ENCODE results near the gene GALNT4. TPM values are rescaled to one million over a fixed set of nuclear protein-coding genes. Genes with fewer than 3 reads are reported as not detected.
A peak's percentile ranks its signal among the peaks of the same experiment; 100 is the strongest.

The GALNT4 gene
- total RNA-seq, 1 donor: 12.1 TPM

DNA sequence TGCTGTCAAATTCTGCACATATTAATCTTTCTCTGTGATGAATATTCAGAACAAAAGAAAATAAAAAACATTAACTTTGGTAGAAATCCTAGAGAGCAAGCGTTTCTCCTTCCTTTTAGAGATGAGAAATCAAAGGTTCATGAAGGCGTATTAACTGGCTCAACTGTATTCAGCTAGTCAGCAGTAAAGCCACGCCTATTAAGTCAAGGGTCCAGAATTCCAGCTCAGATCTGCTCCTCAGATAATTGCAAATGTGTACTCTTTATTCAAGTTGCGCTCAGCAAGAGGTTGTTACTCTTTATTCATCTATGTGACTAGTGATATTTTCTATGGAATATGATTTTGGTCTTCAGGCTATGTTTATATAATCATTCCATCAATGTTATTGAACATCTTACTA lies 14.3 kb upstream of the GALNT4 start:
- no peak overlapping the region for H3K4me3 ChIP-seq (ENCODE audit: low read depth, low read length)
- TF ChIP-seq, protein P1, sequence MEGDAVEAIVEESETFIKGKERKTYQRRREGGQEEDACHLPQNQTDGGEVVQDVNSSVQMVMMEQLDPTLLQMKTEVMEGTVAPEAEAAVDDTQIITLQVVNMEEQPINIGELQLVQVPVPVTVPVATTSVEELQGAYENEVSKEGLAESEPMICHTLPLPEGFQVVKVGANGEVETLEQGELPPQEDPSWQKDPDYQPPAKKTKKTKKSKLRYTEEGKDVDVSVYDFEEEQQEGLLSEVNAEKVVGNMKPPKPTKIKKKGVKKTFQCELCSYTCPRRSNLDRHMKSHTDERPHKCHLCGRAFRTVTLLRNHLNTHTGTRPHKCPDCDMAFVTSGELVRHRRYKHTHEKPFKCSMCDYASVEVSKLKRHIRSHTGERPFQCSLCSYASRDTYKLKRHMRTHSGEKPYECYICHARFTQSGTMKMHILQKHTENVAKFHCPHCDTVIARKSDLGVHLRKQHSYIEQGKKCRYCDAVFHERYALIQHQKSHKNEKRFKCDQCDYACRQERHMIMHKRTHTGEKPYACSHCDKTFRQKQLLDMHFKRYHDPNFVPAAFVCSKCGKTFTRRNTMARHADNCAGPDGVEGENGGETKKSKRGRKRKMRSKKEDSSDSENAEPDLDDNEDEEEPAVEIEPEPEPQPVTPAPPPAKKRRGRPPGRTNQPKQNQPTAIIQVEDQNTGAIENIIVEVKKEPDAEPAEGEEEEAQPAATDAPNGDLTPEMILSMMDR (IDR thresholded peaks at IDR 0.05; ENCODE audit: insufficient read depth, low read length): no peak
- DNase-seq (ENCODE audit: low read depth): no peak

DNA sequence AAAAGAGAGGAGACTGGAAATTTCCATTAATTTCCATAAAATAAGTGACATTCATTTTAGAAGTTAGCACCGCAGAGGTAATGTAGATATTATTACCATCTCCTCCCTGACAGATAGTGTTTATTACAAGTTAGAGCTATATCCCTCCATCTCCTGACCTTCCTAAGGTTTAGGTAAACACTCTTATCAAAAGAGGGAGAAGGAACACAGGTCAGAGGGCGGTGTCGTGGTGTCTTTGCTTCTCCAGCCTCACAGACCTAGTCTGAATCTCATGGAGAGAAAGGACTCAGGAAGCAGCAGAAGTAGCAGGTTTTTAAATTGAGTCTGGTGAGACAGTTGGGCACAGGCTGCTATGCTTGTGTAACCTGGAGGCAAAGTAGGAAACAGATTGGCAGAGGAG lies 12.8 kb upstream of the GALNT4 start:
- no peak overlapping the region for H3K4me3 ChIP-seq (ENCODE audit: low read depth, low read length)
- TF ChIP-seq, protein P1 (IDR thresholded peaks at IDR 0.05; ENCODE audit: insufficient read depth, low read length): no peak
- no peak for DNase-seq (ENCODE audit: low read depth)

DNA sequence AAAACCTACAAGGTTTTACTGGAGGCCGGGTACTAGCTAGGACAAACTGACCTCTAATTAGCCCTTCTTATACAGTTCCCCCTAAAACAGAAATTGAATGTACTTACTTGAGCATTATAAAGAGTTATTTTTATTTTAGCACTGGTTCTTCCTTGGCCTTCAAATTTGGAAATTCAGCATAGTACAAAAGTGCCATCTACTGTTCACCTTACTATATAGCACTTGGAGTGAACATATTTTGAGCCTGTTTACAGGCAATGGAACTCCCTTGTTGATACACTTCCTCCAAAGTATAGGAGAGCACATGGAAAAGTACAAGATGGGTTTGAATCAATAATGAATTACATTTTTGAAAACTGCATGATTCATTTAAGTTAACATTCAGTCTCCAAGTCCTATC lies 5.1 kb upstream of the GALNT4 start:
- TF ChIP-seq, protein P1 (IDR thresholded peaks at IDR 0.05; ENCODE audit: insufficient read depth, low read length): peak; percentile 77
- H3K4me3 ChIP-seq (ENCODE audit: low read depth, low read length): no peak overlapping the region
- DNase-seq (ENCODE audit: low read depth): peak; percentile 79

DNA sequence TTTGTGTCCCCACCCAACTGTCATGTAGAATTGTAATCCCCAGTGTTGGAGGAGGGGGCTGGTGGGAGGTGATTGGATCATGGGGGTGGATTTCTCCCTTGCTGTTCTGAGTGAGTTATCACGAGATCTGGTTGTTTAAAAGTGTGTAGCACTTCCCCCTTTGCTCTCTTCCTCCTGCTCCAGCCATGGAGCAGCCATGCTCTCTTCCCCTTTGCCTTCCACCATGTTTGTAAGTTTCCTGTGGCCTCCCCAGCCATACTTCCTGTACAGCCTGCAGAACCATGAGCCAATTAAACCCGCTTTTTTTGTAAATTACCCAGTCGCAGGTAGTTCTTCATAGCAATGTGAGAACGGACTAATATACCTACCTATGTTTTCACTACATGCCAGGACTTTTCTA lies 3.8 kb upstream of the GALNT4 start:
- TF ChIP-seq, protein P1 (IDR thresholded peaks at IDR 0.05; ENCODE audit: insufficient read depth, low read length): no peak

DNA sequence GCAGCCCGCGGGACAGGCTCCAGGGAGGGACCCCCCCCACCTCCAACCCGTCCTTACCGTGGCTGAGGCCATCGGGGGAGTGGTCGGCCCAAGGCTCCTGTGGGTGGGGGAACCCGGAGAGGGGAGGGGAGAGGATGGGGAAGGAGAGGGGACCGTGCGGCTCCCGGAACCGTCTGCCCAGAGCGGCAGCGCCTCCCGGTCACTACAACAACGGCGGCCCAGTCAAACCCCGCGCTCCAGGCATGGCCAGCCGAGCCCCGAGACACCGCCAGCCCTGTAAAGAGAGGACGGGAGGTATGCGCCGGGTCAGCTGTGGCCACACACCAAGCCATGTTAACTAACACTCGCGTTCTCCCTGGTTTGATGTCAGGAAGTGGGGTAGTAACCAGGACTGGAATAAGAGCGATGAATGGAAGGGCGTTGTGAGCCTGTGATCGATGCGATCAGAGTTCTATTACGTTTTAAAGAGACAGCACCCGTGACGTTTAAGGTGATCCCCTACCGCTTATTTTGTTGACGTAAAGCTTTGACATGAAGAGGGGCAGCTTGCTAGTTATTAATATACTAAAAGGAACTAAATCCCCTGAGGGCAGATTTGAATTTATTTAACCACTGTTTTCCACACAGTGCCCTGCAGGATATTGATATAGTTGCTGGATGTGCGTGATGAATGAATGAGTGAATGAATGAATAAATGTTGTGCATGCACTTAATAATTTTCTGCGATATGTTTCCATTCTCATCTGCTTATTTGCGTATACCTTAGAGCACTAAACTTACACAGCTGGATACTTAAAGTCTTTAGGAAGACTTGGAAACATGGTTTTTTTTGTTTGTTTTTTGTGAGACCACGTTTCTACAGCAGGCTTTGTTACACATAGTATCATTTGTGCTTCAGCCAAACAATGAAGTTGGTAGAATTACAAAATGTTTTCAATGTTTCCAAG lies 1.5 kb upstream of the GALNT4 start, which contains the start of gene POC1B:
Gene POC1B (minus strand): TSS at position 224 of the 947 bp plus-strand sequence. CDS start 152 bp downstream, at position 72.
- H3K4me3 ChIP-seq (ENCODE audit: low read depth, low read length): peak within 1 kb of the TSS; percentile 69
- peak; percentile 71 for DNase-seq (ENCODE audit: low read depth)
- TF ChIP-seq, protein P1 (IDR thresholded peaks at IDR 0.05; ENCODE audit: insufficient read depth, low read length): no peak

More for the DNA sequence above, 3.8 kb upstream of the GALNT4 start:
- no peak overlapping the region for H3K4me3 ChIP-seq (ENCODE audit: low read depth, low read length)
- DNase-seq (ENCODE audit: low read depth): no peak

DNA sequence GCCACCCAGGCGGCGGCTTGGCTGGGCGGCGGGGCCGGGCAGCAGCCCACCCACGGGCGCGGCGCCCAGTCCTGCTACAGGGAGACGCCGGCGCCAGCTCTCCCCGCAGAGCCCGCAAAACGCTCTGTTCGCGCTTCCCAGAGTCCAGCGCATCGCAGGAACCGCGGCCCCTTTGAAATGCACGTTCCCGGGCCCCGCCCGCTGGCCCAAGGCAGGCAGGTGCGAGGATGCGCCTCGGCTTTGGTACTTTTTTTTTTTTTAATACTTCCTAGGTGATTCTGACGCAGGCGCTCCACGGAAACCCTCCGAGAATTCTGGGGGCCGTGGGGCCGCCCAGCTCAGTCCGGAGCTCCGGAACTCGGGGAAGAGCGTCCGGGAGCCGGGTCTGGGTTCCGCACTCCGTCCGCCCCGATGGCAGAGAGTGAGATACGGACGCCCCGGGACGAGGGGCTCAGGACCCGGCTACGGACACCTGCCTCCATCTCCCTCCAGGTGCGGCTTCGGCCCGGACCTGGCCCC lies 768 bp upstream of the GALNT4 start:
- peak overlapping the region; percentile 69 for H3K4me3 ChIP-seq (ENCODE audit: low read depth, low read length)
- TF ChIP-seq, protein P1 (IDR thresholded peaks at IDR 0.05; ENCODE audit: insufficient read depth, low read length): no peak
- DNase-seq (ENCODE audit: low read depth): no peak
